ENCODE data around the gene MAP2.
"Not testable (repeated sequence)": the region's sequence is repeated elsewhere in the genome, so short reads cannot be mapped to it uniquely, and the experiment has no call there.

MAP2 gene

GRCh38 chr2:209596262-209596661 is 172.4 kb downstream of the MAP2 start:
- DNase-seq, result no peak
- ATAC-seq, result no peak

GRCh38 chr2:209598227-209598626 is 174.4 kb downstream of the MAP2 start:
- ATAC-seq, DNase-seq: not testable (repeated sequence)

GRCh38 chr2:209600341-209601171 is 176.7 kb downstream of the MAP2 start:
- no peak for DNase-seq
- no peak for ATAC-seq

GRCh38 chr2:209601497-209601896 is 177.7 kb downstream of the MAP2 start:
- DNase-seq (no peak), ATAC-seq (no peak)

GRCh38 chr2:209602259-209602658 is 178.4 kb downstream of the MAP2 start:
- ATAC-seq (no peak), DNase-seq (no peak)

- DNase-seq, result no peak
- no peak for ATAC-seq
These were observed 185.7 kb downstream of the MAP2 start for GRCh38 chr2:209609531-209609930.

- no peak for DNase-seq
- no peak for ATAC-seq
These were observed 186.8 kb downstream of the MAP2 start for GRCh38 chr2:209610631-209611030.

- DNase-seq (no peak), ATAC-seq (no peak)
These were observed 189.9 kb downstream of the MAP2 start for GRCh38 chr2:209613649-209614305.

- no peak for ATAC-seq
- no peak for DNase-seq
These were observed 191.0 kb downstream of the MAP2 start for GRCh38 chr2:209614690-209615369.

- ATAC-seq (no peak), DNase-seq (no peak)
These were observed 195.9 kb downstream of the MAP2 start for GRCh38 chr2:209619782-209620181.

GRCh38 chr2:209624192-209624938 is 200.5 kb downstream of the MAP2 start:
- DNase-seq (no peak), ATAC-seq (no peak)

- no peak for DNase-seq
These were observed 205.8 kb downstream of the MAP2 start for GRCh38 chr2:209629597-209629996.

GRCh38 chr2:209633911-209634310 is 210.1 kb downstream of the MAP2 start:
- DNase-seq, result no peak
- ATAC-seq, result no peak

More at GRCh38 chr2:209629597-209629996, 205.8 kb downstream of the MAP2 start:
- ATAC-seq, result no peak

GRCh38 chr2:209636076-209636475 is 212.2 kb downstream of the MAP2 start:
- ATAC-seq (no peak), DNase-seq (no peak)

GRCh38 chr2:209637293-209637692 is 213.4 kb downstream of the MAP2 start:
- DNase-seq (no peak), ATAC-seq (no peak)

- peak; percentile 69 for ATAC-seq
These were observed 214.5 kb downstream of the MAP2 start for GRCh38 chr2:209638346-209638745.

GRCh38 chr2:209640358-209640757 is 216.5 kb downstream of the MAP2 start:
- DNase-seq (no peak), ATAC-seq (no peak)

More at GRCh38 chr2:209638346-209638745, 214.5 kb downstream of the MAP2 start:
- DNase-seq, result no peak

- DNase-seq (no peak), ATAC-seq (no peak)
These were observed 218.4 kb downstream of the MAP2 start for GRCh38 chr2:209642146-209642820.

- ATAC-seq (no peak), DNase-seq (no peak)
These were observed 221.0 kb downstream of the MAP2 start for GRCh38 chr2:209644842-209645241.

GRCh38 chr2:209648714-209649113 is 224.9 kb downstream of the MAP2 start:
- ATAC-seq (no peak), DNase-seq (no peak)

GRCh38 chr2:209653134-209653533 is 229.3 kb downstream of the MAP2 start:
- ATAC-seq, result no peak
- DNase-seq, result no peak

Measured in stimulated activated naive CD8-positive, alpha-beta T cell treated with anti-CD3 and anti-CD28 coated beads, Interleukin-15, Interleukin-2, amounts not matched to agents 100 U/mL and 50 U/mL, for 24 hours (primary cell).